Cerebellar nuclear complex (tissue), 1 donor: ENCODE data around the gene INSYN1.
"Not testable (repeated sequence)": the region's sequence is repeated elsewhere in the genome, so short reads cannot be mapped to it uniquely, and the experiment has no call there.

Source experiments
- DNase-seq, 2 experiments: peaks; one replicate each; lab custom pipeline; 2025; lab: John Stamatoyannopoulos, UW

INSYN1 gene

GRCh38 chr15:73749533-73749932, 3.6 kb downstream of the INSYN1 start:
- DNase-seq = no peak

DNA sequence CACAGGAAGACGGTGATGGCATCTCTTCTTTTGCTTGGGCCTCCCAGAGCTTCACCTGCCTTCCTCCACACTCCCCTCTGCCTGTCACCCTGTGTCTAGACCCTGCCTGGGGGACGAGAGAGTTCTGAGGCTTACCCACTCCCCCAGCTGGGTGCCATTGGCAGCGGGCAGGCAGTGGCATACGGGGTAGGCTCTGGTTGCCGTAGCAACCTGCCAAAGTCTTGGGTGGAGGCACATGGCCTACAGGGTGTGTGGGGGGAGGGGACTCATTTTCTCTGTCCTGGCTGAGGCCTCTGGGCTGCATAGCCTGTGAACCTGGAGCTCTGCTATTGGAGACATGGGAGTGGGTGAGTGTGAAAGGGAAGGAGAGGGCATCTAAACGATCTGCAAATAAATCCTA, 4.4 kb downstream of the INSYN1 start:
- DNase-seq = no peak

DNA sequence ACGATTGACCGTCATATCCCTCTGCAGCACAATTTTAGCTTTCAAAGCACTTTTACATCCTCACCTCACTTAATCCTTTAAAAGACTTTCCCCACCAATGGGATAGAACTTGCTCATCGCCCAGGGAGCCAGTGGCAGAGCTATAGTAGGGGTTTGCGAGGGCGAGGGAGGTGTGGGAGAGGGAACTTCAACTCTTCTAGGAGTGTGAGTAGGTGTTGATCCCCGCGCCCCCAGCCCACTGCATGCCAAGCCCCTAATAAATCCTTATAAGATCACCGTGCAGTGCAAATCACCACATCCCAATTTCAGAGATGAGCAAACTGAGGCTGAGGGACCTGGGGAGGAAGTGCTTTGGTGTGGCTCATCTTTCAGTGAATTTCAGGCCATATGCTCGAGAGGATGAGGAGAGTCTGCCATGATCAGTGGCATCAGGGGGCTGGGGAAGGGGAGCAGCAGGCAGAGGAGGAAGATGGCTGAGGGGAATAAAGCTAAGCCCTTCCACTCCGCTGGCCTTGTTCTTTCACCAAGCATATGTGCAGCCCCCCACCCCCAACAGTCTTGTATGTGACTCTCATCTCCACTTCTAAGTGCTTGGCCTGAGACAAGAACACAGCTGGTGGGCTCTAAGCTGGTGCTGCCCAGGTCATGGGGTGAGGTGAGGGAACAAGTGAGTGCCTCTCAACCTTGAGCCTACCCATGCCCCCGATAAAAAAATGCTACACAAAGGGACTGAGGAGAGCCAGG, 5.1 kb downstream of the INSYN1 start:
- DNase-seq = no peak

DNA sequence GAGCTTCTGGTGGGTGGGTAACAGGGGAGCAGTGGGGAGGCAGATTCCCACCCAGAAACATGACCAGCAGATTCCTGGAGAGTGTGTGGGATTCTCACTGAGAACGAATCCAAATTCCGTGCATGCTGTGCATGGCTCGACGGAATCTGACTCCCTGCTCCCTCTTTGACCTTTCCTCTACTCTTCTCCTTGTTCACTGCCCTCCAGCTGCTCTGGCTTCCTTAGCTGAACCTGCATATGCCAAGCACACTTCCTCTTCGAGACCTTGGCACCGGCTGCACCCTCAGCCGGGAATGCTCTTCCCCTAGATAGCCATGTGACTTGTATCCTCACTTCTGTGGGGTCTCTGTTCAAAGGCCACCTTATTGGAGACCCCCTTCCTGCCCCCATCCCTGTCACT, 6.3 kb downstream of the INSYN1 start:
- no peak for DNase-seq

GRCh38 chr15:73746261-73746660, 6.9 kb downstream of the INSYN1 start:
- no peak for DNase-seq

- DNase-seq = no peak
Observed at GRCh38 chr15:73745073-73745472, 8.1 kb downstream of the INSYN1 start.

GRCh38 chr15:73744293-73744692, 8.9 kb downstream of the INSYN1 start:
- DNase-seq = no peak

GRCh38 chr15:73741321-73741836, 11.8 kb downstream of the INSYN1 start:
- DNase-seq = no peak

DNA sequence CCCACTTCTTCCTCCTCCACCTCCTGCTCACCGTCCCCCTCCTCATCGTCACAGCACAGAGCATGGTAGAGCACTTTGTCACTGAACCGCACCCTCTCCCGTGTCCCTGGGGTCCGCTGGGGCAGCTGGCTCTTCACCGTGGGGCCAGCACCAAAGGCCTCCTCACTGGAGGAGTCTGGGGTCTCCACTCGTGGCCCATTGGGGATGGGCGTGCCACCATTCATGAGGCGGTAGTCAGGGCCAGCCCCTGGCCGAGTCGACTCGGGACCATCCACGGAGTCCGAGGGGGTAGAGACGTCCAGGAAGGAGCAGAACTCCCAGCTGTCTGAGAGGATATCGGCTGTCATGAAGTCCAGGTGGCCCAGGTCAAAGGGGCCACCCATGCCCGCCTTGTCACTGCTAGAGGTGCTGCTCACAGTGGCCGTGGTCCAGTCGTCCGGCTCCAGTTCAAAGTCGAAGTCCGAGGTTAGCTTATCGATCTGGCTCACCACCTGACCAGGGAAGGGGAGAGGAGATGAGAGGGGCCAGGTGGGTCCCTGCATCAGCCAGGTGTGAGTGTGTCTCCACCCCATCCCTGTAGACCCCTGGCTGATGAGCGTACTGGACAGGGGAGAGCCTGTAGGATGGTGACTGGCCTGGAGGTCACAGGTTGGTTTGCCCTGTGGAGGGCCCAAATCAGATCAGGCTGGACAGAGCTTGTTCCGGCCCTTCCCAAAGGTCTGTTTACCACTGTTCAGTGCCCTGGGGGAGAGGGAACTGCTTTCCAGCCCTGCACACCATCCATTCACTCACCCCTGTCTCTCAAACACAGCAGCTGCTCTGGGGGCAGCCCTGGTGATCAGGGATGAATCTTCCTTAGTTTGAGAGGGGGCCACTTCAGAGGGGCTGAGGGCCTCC, 12.8 kb downstream of the INSYN1 start:
- no peak for DNase-seq

DNA sequence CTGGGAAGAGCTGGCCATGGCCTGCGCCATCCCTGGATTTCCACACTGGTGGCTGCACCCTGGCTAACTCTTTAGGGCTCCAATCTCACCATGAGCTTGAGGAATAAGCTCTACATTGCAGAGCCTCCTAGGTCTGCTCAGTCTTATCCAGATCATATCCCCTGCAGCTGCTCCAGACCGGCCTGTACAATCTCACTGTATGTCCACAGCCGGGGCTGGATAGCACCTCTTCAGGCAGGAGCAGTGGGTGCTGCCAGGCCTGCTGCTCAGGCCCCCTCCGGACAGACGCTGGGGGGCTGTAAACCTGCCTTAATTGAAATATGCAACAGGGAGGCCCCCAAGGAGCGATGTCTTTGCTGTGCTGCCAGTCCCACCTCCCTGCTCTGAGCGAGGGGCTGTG, 15.6 kb downstream of the INSYN1 start:
- no peak for DNase-seq

GRCh38 chr15:73732930-73733329, 20.2 kb downstream of the INSYN1 start:
- DNase-seq = no peak

GRCh38 chr15:73732051-73732450, 21.1 kb downstream of the INSYN1 start:
- DNase-seq = not testable (repeated sequence)

GRCh38 chr15:73727330-73727976, 25.7 kb downstream of the INSYN1 start:
- DNase-seq = no peak

DNA sequence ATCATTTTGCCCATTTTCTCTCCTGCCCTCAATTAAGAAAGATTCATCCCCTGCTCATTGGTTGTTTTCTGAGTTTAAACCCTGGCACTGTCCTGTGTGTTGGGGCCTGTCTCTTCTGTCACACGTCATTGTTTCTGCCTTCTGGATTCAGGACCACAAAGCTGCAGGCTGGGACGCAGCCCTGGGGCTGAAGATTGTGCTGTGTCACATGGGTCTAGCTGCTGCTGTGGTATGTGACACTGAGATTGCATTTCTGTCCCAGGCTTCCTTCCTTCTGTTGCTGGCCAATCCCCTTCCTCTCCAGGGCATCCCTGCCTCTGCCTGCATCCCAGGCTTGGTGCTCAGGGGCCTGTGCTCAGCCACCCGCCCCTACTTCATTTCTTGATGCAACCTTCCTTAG, 28.9 kb downstream of the INSYN1 start:
- no peak for DNase-seq

DNA sequence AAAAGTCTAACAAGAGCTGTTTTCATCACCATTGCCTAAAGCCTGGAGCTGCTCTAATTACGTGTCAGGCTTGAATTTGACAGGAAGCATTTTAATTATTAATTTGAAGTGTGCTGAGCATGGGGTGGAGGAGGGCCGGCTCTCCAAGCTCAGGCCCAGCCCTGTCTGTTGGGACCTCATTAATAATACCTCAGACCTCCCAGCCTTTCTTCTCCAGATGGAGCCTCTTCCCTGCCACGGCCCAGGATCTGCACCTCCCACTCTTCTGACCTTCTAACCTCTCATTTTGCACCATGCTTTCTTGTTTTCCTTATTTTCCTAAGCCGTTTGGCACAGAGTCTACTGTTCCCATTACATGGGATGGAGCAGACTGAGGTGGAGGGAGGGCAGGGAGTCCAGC, 30.0 kb downstream of the INSYN1 start:
- no peak for DNase-seq

DNA sequence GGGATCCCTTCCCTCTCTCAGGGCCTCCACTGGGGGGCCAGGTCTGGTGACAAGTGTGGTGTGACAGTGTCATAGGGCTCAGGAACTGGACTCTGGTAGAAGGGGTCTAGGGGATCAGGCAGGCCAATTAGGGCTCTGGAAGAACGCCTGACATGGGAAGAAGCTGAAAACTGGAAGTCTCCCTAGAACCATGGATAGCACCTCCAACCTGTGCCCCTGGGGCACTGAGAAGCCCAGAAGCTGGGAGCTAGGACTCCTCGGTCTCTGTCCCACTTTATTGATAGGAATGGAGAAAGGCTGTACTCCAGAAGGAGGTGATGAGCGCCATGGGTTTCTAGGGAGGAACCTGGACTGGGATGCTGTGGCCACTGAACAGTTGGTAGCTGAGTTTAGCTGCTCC, 30.7 kb downstream of the INSYN1 start:
- no peak for DNase-seq

DNA sequence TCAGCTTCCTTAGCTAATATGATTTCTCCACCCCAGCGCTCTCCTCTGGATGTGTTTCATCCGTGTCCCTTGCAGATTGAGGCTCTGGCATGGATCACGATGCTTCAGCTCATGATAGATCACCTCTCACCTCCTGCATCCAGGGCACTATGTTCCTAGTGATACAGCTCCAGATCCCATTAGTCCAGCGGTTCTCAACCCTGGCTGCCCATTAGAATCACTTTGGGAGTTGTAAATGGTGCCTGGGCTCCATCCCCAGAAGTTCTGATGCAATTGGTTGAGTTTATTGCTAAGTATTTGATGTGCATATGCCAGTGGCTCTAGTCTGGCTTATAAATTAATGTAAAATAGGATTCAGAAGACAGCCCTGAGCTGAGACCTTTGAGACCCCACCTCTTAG, 34.5 kb downstream of the INSYN1 start:
- no peak for DNase-seq

GRCh38 chr15:73717802-73718201, 35.3 kb downstream of the INSYN1 start:
- DNase-seq = no peak

DNA sequence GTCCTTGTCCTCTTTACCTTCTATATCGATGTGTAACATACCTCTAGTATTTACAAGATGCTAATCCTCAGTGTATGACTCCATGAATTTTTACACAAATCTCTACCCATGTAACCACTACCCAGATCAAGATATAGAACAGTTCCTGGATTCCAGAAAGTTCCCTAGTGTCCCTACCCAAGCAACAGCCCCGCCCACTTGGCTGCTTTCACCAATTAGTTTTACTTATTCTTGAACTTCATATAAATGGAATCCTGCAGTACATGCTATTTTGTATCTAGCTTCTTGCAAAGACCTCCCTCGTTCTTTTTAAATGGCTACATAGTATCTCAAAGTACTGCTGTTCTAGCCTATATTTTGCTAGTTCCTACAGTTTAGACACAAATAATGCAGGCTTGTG, 35.9 kb downstream of the INSYN1 start:
- no peak for DNase-seq

GRCh38 chr15:73716417-73716816, 36.7 kb downstream of the INSYN1 start:
- no peak for DNase-seq

GRCh38 chr15:73715417-73715816, 37.7 kb downstream of the INSYN1 start:
- no peak for DNase-seq

GRCh38 chr15:73714695-73715301, 38.4 kb downstream of the INSYN1 start:
- DNase-seq = no peak
